ENCODE measurements around the gene NIPAL1.

Gene NIPAL1

GRCh38 chr4:48028696-48029095, 12.1 kb downstream of the NIPAL1 start:
- no peak for DNase-seq

DNA sequence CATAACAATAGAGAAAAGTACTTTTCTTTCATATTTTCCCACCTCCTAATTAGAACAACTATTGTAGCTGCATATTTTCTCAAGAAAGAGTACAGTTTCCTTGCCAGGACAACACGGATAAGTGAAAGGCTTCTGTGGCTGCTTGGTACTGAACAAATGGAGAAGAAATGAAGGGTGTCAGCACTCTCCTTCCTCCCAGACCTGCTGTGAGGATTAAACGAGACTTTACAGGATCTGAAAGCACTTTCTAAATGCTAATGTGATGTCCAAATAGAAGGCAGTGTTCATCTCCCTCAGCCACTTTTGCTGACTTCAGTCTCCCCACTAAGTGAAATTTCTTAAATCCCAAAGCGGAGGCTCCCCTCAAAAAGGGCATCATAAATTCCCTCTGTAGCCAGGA, 13.9 kb downstream of the NIPAL1 start:
- no peak for DNase-seq

DNA sequence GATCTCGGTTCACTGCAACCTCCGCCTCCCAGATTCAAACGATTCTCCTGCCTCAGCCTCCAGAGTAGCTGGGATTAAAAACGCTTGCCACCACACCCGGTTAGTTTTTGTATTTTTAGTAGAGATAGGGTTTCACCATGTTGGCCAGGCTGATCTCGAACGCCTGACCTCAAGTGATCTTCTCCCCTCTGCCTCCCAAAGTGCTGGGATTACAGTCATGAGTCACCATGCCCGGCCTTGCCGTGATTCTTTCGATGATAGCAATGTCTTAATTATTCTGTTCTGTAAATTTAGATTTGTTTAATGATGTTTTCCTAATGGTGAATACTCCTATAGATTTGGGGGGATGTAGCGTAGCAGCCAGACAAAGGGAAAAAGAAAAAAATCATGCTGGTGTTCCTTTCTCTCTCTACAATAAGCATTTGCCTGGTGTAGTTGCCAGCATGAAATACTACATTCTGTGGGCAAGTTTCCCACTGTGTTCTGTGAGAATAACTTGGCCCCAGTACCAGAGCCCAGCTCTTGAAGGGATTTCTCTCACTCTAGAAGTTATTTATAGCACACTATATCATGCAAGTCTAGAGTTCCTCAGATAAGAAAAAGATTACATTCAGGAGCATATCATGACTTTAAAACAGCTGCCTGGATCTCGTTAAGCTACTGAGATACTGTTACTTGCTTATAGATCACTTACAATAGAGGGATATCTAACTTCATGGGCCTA, 15.4 kb downstream of the NIPAL1 start:
- no peak for DNase-seq

DNA sequence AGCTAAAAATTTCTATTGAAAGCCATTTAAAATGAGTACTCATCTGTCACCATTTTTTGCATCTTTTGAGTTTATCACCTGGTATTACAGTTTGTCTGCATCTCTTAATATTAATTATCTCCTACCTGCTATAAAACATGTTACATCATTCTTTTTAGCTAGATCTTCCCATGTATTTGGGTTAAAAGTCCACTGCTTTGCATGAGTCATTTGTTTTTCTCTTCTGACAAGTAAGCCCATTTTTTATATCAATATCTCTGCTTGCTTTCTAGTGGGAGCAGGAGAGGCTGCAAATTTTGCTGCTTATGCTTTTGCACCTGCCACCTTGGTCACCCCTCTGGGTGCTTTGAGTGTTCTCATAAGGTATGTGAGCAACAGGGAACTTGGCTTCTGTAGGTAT, 16.1 kb downstream of the NIPAL1 start:
- DNase-seq: no peak

DNA sequence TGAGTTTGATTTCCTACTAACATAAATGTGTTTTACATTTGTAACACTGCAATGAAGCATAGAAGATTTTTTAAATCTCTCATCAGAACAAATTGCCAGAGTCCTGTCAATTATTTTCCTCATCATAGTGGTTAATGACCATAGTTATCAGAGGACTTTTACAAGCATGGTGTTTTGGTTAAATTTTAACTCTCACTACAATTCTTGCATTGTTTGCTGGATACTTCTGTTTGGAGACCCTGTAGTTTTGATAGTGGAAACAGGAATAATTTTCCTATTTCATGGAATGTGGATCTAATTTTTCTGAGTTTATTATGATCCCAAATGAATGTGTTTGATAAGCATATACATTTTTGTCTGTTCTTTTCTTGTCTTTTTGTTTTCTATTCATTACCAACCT, 16.8 kb downstream of the NIPAL1 start:
- DNase-seq: no peak

DNA sequence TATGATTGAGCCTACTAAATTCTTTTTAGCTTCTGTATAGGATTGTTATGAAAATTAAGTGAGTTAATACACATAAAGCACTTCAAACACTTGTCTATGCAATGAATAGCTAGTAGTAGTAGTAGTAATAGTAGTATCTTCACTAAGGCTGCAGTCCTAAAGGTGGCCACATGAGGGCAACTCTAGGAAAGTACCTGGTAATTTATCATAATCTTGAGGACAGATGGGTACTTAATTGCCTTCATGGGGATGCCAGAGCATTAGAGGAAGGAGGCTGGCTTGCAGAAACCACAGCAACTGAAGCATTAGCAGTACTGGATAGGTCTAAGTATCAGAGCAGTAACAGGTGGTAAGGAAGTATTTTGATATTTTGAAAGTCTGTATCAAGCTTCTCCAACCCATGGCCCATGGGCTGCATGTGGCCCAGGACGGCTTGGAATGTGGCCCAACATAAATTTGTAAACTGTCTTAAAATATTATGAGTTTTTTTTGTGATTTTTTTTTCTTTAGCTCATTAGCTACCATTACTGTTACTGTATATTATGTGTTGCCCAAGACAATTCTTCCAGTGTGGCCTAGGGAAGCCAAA, 17.3 kb downstream of the NIPAL1 start:
- peak; percentile 62 for DNase-seq

DNA sequence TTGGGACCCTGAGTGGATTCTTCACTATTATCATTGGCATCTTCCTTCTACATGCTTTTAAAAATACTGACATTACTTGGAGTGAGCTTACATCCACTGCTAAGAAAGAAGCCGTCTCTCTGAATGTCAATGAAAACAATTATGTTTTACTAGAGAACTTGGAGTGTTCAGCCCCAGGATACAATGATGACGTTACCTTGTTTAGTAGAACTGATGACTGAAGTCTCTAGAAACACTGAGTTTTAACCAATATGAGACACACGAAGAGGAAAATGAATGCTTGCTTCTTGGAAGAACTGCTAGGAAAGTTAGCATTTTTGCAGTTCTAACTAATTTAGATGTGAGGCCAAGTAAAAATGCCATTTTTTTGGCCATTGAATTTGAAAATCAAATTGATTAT, 19.4 kb downstream of the NIPAL1 start:
- no peak for DNase-seq

DNA sequence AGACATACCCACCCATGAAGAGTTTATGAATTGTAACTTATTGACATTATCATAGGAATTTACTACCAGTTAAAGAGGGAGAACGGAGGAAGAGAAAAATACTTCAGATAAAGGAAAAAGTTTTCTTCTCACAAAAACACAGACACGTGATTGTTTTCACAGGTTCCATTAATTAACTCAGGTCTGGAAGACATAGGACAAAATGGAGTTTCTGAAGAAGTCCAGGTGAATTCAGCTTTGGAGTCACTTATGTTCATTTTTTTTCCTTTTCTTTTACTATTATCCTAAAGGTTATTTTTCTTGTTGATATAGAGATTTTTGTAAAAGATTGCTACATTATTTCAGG, 20.5 kb downstream of the NIPAL1 start:
- no peak for DNase-seq

- no peak for DNase-seq
Measured at GRCh38 chr4:48038666-48039065, 22.1 kb downstream of the NIPAL1 start.

DNA sequence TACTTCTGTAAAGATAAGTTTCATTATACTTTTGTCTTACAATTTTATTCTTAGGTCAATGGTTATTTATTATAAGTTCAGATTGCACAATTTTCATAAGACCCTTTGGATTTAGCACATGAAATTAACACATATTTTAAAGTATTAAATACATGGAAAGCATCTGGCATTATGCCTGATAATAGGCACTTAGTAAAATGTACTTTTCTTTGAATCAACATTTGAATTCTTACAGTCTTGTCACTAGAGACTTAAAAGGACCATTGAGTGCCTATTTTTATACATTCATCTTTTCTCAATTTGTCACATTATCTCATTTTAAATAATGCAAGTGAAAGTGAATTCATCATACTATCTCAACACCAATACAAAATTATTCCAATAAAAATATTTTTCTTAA, 23.0 kb downstream of the NIPAL1 start:
- DNase-seq: no peak

GRCh38 chr4:48041535-48042137, 25.1 kb downstream of the NIPAL1 start:
- no peak for DNase-seq

GRCh38 chr4:48042979-48043461, 26.4 kb downstream of the NIPAL1 start:
- no peak for DNase-seq

GRCh38 chr4:48043504-48043903, 26.9 kb downstream of the NIPAL1 start:
- no peak for DNase-seq

GRCh38 chr4:48044298-48044697, 27.7 kb downstream of the NIPAL1 start:
- DNase-seq: no peak

- no peak for DNase-seq
Measured at GRCh38 chr4:48046059-48046458, 29.5 kb downstream of the NIPAL1 start.

GRCh38 chr4:48047421-48047844, 30.9 kb downstream of the NIPAL1 start:
- no peak for DNase-seq

DNA sequence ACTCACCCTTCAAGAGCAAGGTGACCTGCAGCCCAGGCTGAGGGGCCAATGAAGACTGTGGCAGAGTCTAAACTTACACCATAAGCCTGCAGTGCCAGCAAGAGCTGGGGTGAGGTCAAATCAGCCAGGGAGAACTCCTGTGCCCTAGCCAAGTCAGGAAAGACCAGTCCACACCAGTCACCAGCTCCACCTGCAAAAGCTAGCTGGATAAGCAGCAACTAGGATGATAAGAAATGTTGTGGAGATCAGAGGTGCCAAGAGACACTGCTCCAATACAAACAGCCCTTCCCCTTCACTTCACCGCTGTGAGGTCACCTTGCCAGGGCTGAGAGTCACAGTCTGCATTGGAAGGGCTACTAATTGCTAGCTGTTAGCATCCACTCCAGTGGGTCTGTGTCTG, 31.3 kb downstream of the NIPAL1 start:
- no peak for DNase-seq

GRCh38 chr4:48049483-48049882, 32.9 kb downstream of the NIPAL1 start:
- no peak for DNase-seq

GRCh38 chr4:48051078-48051477, 34.5 kb downstream of the NIPAL1 start:
- DNase-seq: no peak

DNA sequence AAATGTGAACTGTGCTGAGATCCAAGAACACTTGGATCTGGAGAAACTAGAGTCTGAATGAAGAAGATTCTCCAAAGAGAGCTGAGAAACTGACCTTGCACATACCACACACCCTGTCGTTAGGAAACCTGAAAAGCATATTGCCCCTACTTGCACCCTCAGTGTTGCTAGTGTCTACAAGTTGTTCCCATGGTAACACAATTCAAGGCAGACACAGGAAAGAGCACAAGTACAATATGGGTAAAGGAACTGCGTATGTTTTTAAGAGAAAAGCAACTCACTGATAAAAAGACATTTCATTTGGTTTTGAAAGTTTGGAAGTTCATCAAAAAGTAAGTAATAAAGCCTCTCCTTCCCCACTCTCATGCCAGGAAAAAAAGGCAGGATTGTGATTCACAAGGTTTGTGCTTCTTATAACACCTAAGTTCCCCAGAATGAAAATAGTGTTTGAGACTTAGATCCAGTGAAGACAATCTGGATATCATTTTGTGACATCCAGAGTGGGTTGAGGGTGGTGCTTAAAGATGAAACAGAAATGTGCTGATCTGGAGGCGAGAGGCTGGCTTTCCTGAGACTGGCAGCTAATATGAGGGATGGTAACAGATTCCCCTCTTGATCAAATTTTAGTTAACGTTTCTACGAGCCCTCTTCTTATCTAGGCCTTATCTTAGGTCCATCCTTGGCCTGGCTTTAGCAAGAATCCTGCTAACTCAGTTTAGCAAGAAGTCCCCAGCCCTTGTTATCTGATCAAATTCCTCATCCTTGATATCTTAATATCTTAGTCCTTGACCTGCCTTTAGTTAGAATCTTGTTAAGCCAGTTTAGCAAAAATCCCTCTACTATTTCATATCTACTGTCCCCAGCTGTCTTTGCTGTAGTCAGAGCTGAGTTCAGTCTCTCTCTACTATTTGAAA, 42.3 kb downstream of the NIPAL1 start:
- DNase-seq: no peak

GRCh38 chr4:48064349-48064748, 47.8 kb downstream of the NIPAL1 start:
- no peak for DNase-seq

- no peak for DNase-seq
Measured at GRCh38 chr4:48065587-48066052, 49.0 kb downstream of the NIPAL1 start.

- no peak for DNase-seq
Measured at GRCh38 chr4:48067536-48067935, 51.0 kb downstream of the NIPAL1 start.
